H1 (cell line): Measurements from ENCODE around the gene KIF5C. TPM values are rescaled to one million over a fixed set of nuclear protein-coding genes. Genes with fewer than 3 reads are reported as not detected.

Experiments
- CTCF ChIA-PET: fragments of 300-600 bp; sonication (Branson Sonifier 250); formaldehyde crosslinking; loops from one replicate; lab custom pipeline; 2021; ENCODE audit not compliant: partially characterized antibody; lab: Charles Lee
- POLR2A ChIA-PET: fragments of 300-600 bp; sonication (Branson Sonifier 250); formaldehyde crosslinking; loops from one replicate; lab custom pipeline; 2021; ENCODE audit warnings: inconsistent platforms; ENCODE audit not compliant: partially characterized antibody; lab: Charles Lee
- DNase-seq, 2 experiments: peaks; one replicate each; pipeline versions ENCODE4 v3.0.0 to v3.0.0-alpha.2; 2010 to 2022; ENCODE audit warnings: low spot score in 2 of 2, low read depth in 1 of 2, mixed read lengths in 1 of 2
- FAIRE-seq: peaks from 2 replicates; lab custom pipeline; 2011; peaks lifted over from hg19 to GRCh38; lab: Jason Lieb, UNC
- H2AFZ ChIP-seq: 2 replicates; pipeline ENCODE4 v1.8.1; 2012; ENCODE audit warnings: low read length, inconsistent platforms
- H2AK5ac ChIP-seq: 2 replicates; pipeline ENCODE4 v1.6.1; 2013; ENCODE audit warnings: low read depth, low read length
- H2BK120ac ChIP-seq: replicated peaks from 2 replicates; pipeline ENCODE3; 2013; ENCODE audit warnings: low read depth, low read length, inconsistent platforms
- H2BK12ac ChIP-seq: 2 replicates; pipeline ENCODE4 v1.6.1; 2013; ENCODE audit warnings: low read depth, low read length
- H2BK15ac ChIP-seq: 2 replicates; pipeline ENCODE4 v1.6.1; 2013; ENCODE audit warnings: low read length
- H2BK20ac ChIP-seq: 2 replicates; pipeline ENCODE4 v1.6.1; 2013; ENCODE audit warnings: low read length
- H2BK5ac ChIP-seq: 2 replicates; pipeline ENCODE4 v1.6.1; 2013; ENCODE audit warnings: low read depth, low read length
- H3K14ac ChIP-seq: 2 replicates; pipeline ENCODE4 v1.6.1; 2013; ENCODE audit warnings: inconsistent platforms; ENCODE audit not compliant: insufficient read length
- H3K18ac ChIP-seq: 2 replicates; pipeline ENCODE4 v1.6.1; 2013; ENCODE audit warnings: low read length; ENCODE audit errors: extremely low read depth
- H3K23ac ChIP-seq: 2 replicates; pipeline ENCODE4 v1.6.1; 2013; ENCODE audit warnings: inconsistent platforms; ENCODE audit not compliant: insufficient read length
- H3K23me2 ChIP-seq: 2 replicates; pipeline ENCODE4 v1.6.1; 2013; ENCODE audit warnings: low read depth, low read length
- H3K27ac ChIP-seq: 2 replicates; pipeline ENCODE4 v1.6.1; 2011; ENCODE audit warnings: low read depth, low read length, inconsistent platforms
- H3K27me3 ChIP-seq, 4 experiments: replicated peaks in 1 of 4; 1 replicate in 1 of 4; 2 replicates in 3 of 4; pipeline versions ENCODE4 v1.6.1 to v1.8.1; 2011 to 2013; ENCODE audit warnings: low read length in 3 of 4, mild to moderate bottlenecking in 3 of 4, inconsistent platforms in 2 of 4, mixed read lengths in 2 of 4, moderate library complexity in 1 of 4; ENCODE audit not compliant: control insufficient read depth in 3 of 4, insufficient read depth in 3 of 4; ENCODE audit errors: extremely low read depth in 1 of 4
- H3K36me3 ChIP-seq, 4 experiments: 2 replicates each; pipeline versions ENCODE4 v1.6.1 to v1.8.1; 2011 to 2013; ENCODE audit warnings: mild to moderate bottlenecking in 4 of 4, low read length in 3 of 4, moderate library complexity in 2 of 4, control low read depth in 1 of 4, inconsistent platforms in 1 of 4; ENCODE audit not compliant: insufficient read depth in 4 of 4, control insufficient read depth in 2 of 4
- H3K4ac ChIP-seq: replicated peaks from 2 replicates; pipeline ENCODE3; 2013; ENCODE audit warnings: low read length, low read depth, mixed read lengths, inconsistent platforms; ENCODE audit not compliant: insufficient read length
- H3K4me1 ChIP-seq, 4 experiments: replicated peaks in 1 of 4; 1 replicate in 1 of 4; 2 replicates in 3 of 4; pipeline versions ENCODE4 v1.6.1 to v1.8.1; 2011 to 2013; ENCODE audit warnings: low read length in 3 of 4, inconsistent platforms in 2 of 4, mixed read lengths in 1 of 4; ENCODE audit not compliant: insufficient read depth in 4 of 4, control insufficient read depth in 3 of 4
- H3K4me2 ChIP-seq, 2 experiments: 2 replicates each; pipeline versions ENCODE4 v1.6.1 to v1.8.1; 2011 to 2013; ENCODE audit warnings: low read depth in 2 of 2, low read length in 2 of 2, control low read depth in 1 of 2, inconsistent platforms in 1 of 2, mild to moderate bottlenecking in 1 of 2; ENCODE audit not compliant: insufficient read depth in 1 of 2
- H3K4me3 ChIP-seq, 4 experiments: fragments of 200-600, 300-600 bp in 1 of 4; sonication (generic), shearing (Covaris generic), sonication (Bioruptor Twin) in 1 of 4; 2 replicates each; pipeline versions ENCODE4 v1.5.1 to v1.8.1; 2011 to 2016; ENCODE audit warnings: low read length in 4 of 4, low read depth in 3 of 4, control low read depth in 2 of 4, inconsistent platforms in 2 of 4, mild to moderate bottlenecking in 2 of 4, mixed read lengths in 1 of 4, moderate library complexity in 1 of 4; ENCODE audit not compliant: insufficient read depth in 2 of 4; ENCODE audit errors: extremely low read depth in 1 of 4
- H3K56ac ChIP-seq: replicated peaks from 2 replicates; pipeline ENCODE3; 2013; ENCODE audit warnings: low read depth, mild to moderate bottlenecking, mixed read lengths, low read length, inconsistent platforms; ENCODE audit not compliant: insufficient read length
- H3K79me1 ChIP-seq: 2 replicates; pipeline ENCODE4 v1.6.1; 2013; ENCODE audit warnings: low read depth, low read length, control low read depth
- H3K79me2 ChIP-seq, 2 experiments: 2 replicates each; pipeline versions ENCODE4 v1.6.1 to v1.8.1; 2012 to 2013; ENCODE audit warnings: low read length in 2 of 2, mild to moderate bottlenecking in 2 of 2, inconsistent platforms in 1 of 2; ENCODE audit not compliant: insufficient read depth in 2 of 2, control insufficient read depth in 1 of 2
- H3K9ac ChIP-seq, 4 experiments: replicated peaks in 1 of 4; 1 replicate in 1 of 4; 2 replicates in 3 of 4; pipeline versions ENCODE4 v1.6.1 to v1.8.1; 2011 to 2013; ENCODE audit warnings: low read depth in 3 of 4, low read length in 3 of 4, control low read depth in 2 of 4, mild to moderate bottlenecking in 2 of 4, moderate library complexity in 2 of 4, inconsistent platforms in 1 of 4; ENCODE audit errors: extremely low read depth in 1 of 4
- H3K9me3 ChIP-seq, 2 experiments: 2 replicates each; pipeline versions ENCODE4 v1.6.1 to v1.8.1; 2012 to 2013; ENCODE audit warnings: mild to moderate bottlenecking in 2 of 2, moderate library complexity in 2 of 2, control low read depth in 1 of 2, inconsistent platforms in 1 of 2, low read depth in 1 of 2, low read length in 1 of 2, mixed read lengths in 1 of 2; ENCODE audit not compliant: insufficient read depth in 2 of 2
- H4K20me1 ChIP-seq, 2 experiments: replicated peaks in 1 of 2; 2 replicates each; pipeline versions ENCODE3 to v1.8.1; 2011 to 2013; ENCODE audit warnings: inconsistent platforms in 2 of 2, low read length in 2 of 2, mild to moderate bottlenecking in 1 of 2; ENCODE audit not compliant: insufficient read depth in 2 of 2, control insufficient read depth in 1 of 2
- H4K5ac ChIP-seq: 2 replicates; pipeline ENCODE4 v1.6.1; 2013; ENCODE audit warnings: low read length, low read depth, mixed read lengths, inconsistent platforms; ENCODE audit not compliant: insufficient read length
- H4K8ac ChIP-seq: 2 replicates; pipeline ENCODE4 v1.8.0; 2013; ENCODE audit warnings: mild to moderate bottlenecking, moderate library complexity, low read length, inconsistent platforms; ENCODE audit not compliant: insufficient read depth; ENCODE audit errors: extremely low read depth
- H4K91ac ChIP-seq: replicated peaks from 2 replicates; pipeline ENCODE3; 2013; ENCODE audit warnings: low read length, mixed read lengths, inconsistent platforms; ENCODE audit not compliant: insufficient read length
- CBX5 ChIP-seq: fragments of 300-800, 300-1000 bp; sonication (generic); IDR thresholded peaks from 2 replicates; pipeline ENCODE4 v1.7.1; 2016; ENCODE audit warnings: antibody characterized with exemption, low read length, low read depth
- CBX8 ChIP-seq: fragments of 300-800, 300-1000 bp; sonication (generic); IDR thresholded peaks from 2 replicates; pipeline ENCODE4 v1.7.1; 2016; ENCODE audit warnings: low read depth, low read length, borderline replicate concordance
- CHD1 ChIP-seq: IDR thresholded peaks from 2 replicates; pipeline ENCODE4 v1.6.1; 2012; ENCODE audit warnings: low read depth, low read length, improper control_type of control experiment
- EGR1 ChIP-seq: IDR thresholded peaks from 2 replicates; pipeline ENCODE4 v1.6.1; 2011; ENCODE audit warnings: low read depth, low read length, borderline replicate concordance
- KDM1A ChIP-seq: fragments of 200-600, 300-600 bp; sonication (generic); IDR thresholded peaks from 2 replicates; pipeline ENCODE4 v1.7.1; 2016; ENCODE audit warnings: mild to moderate bottlenecking, low read length, borderline replicate concordance
- MAFK ChIP-seq: IDR thresholded peaks from 2 replicates; pipeline ENCODE4 v1.6.1; 2012; ENCODE audit warnings: low read depth, mild to moderate bottlenecking, improper control_type of control experiment, low read length
- NRF1 ChIP-seq: IDR thresholded peaks from 2 replicates; pipeline ENCODE4 v1.6.1; 2011; ENCODE audit warnings: mild to moderate bottlenecking, low read depth, low read length, improper control_type of control experiment
- POLR2A ChIP-seq, 2 experiments: IDR thresholded peaks; 1 replicate in 1 of 2; 2 replicates in 1 of 2; pipeline ENCODE4 v1.6.1; 2011; ENCODE audit warnings: low read depth in 2 of 2, low read length in 2 of 2, mild to moderate bottlenecking in 2 of 2; ENCODE audit errors: control extremely low read depth in 1 of 2
- SP2 ChIP-seq: IDR thresholded peaks from 2 replicates; pipeline ENCODE4 v1.6.1; 2012; ENCODE audit warnings: mild to moderate bottlenecking, low read length, inconsistent platforms
- SRF ChIP-seq: IDR thresholded peaks from 2 replicates; pipeline ENCODE4 v1.6.1; 2011; ENCODE audit warnings: mild to moderate bottlenecking, low read depth, low read length, moderate library complexity
- TAF7 ChIP-seq: optimal IDR thresholded peaks from 2 replicates; pipeline ENCODE3; 2011; ENCODE audit warnings: low read depth, mild to moderate bottlenecking, inconsistent platforms, low read length, moderate library complexity, borderline replicate concordance
- WGBS, 2 experiments: shearing (Covaris generic) in 1 of 2; methylation state at CpG; one replicate each; pipeline versions ENCODE4 v1.1.6 to v1.1.7; 2013 to 2015; ENCODE audit warnings: low lambda C conversion rate in 2 of 2, mixed read lengths in 2 of 2, inconsistent platforms in 1 of 2, low coverage in 1 of 2, missing lambda C conversion rate in 1 of 2; ENCODE audit not compliant: insufficient replicate concordance in 2 of 2, insufficient coverage in 1 of 2, insufficient read length in 1 of 2; ENCODE audit errors: extremely low coverage in 1 of 2, missing lambda C conversion rate in 1 of 2; 5-methylcytosine and 5-hydroxymethylcytosine counted together
- polyA plus RNA-seq, 7 experiments: library from polyadenylated mRNA; depleted of rRNA in 3 of 7; stranded (reverse) in 5 of 7; unstranded in 2 of 7; fragments of >200 nt in 5 of 7; fragments of 200-250 nt in 2 of 7; gene quantifications; 1 replicate in 5 of 7; 2 replicates in 1 of 7; 4 replicates in 1 of 7; pipeline versions ENCODE4 v1.2.1 to v1.2.3, GENCODE V29; 2011 to 2013; ENCODE audit warnings: missing spikeins in 2 of 7, mixed read lengths in 2 of 7
- total RNA-seq: library from RNA; stranded (reverse); fragmentation: NEBNext Ultra II Directional; extraction: Animal tissue kit (Norgen Biotek cat#: 25700); gene quantifications from 2 replicates; pipeline ENCODE4 v1.2.1, GENCODE V29; 2021

The KIF5C gene
- total and polyA plus RNA-seq, 2 of the 8 experiments (the other 6 are each of a cell fraction or from before 2014, with no cell fraction given) = 16.3 to 66.4 TPM

DNA sequence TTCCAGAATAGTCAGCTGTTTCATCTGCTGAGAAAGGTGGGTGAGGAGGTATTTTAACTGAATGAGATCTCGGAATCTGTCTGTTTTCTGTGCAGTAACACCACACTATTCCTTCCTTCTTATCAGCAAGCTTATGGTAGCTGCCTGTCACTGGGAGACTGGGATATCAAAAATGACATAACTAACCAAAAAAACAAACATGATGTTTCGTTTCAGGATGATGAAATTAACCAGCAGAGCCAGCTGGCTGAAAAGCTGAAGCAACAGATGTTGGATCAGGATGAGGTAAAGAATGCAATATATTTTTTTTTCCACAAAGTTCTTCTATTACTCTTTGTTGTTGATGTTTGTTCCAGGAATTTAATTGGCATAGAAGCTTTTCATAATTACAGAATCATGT lies 103.7 kb downstream of the KIF5C start:
- Histone ChIP-seq H3K79me1 (no peaks in the 10 kb centered on the region), H3K4me2 (no peak overlapping the region), H3K4me3 (no peak overlapping the region), H2AFZ (no peak overlapping the region), H3K27ac (no peak overlapping the region), H3K18ac (no peak overlapping the region), H3K4me1 (peaks cover 5 to 17% (median 11%) of the 10 kb centered on the region in 4 experiments; a peak in 5 of 7 replicates), H3K23me2 (no peaks in the 10 kb centered on the region), H2BK120ac (no peak overlapping the region), H3K27me3 (no peaks in the 10 kb centered on the region), H3K9me3 (no peaks in the 10 kb centered on the region), H3K36me3 (peaks cover 2 to 27% (median 19%) of the 10 kb centered on the region in 4 experiments; a peak in 6 of 8 replicates), H3K14ac (no peak overlapping the region), H3K4ac (no peak overlapping the region), H2BK12ac (no peak overlapping the region), H4K5ac (no peak overlapping the region), H2AK5ac (no peak overlapping the region), H3K23ac (no peak overlapping the region), H3K79me2 (no peaks in the 10 kb centered on the region), H2BK20ac (no peak overlapping the region), H4K91ac (no peak overlapping the region), H3K9ac (no peak overlapping the region), H4K20me1 (no peaks in the 10 kb centered on the region), H4K8ac (no peak overlapping the region), H2BK15ac (no peak overlapping the region), H3K56ac (no peak overlapping the region), H2BK5ac (no peak overlapping the region)
- CTCF ChIA-PET = interaction anchor here (0.6 to 2.3 kb wide), 11 partner anchors 8 to 1003 kb away, joined by 3 to 13 read pairs (median 3); no protein-coding TSS in a partner anchor
- POLR2A ChIA-PET = no interaction called here
- no peak for TF ChIP-seq EGR1
- TF ChIP-seq NRF1 = no peak
- no peak for TF ChIP-seq TAF7
- no peak for TF ChIP-seq KDM1A
- TF ChIP-seq POLR2A (IDR thresholded peaks at IDR 0.05; ENCODE audit: control extremely low read depth in 1 of 2, low read depth in 2 of 2, low read length in 2 of 2) = no peak
- no peak for TF ChIP-seq CHD1
- no peak for TF ChIP-seq MAFK
- no peak for TF ChIP-seq SP2
- no peak for TF ChIP-seq CBX5
- TF ChIP-seq SRF = no peak
- TF ChIP-seq CBX8 = no peak
- FAIRE-seq (no peak), DNase-seq (no peak)
- WGBS, 2 experiments = 81% methylated on average over 2 of the region's 2 CpGs; no CpG with 5 or more reads in 1 of the 2 experiments
